A375 (cell line): ENCODE measurements around the gene COQ10B. TPM values are rescaled to one million over a fixed set of nuclear protein-coding genes. Genes with fewer than 3 reads are reported as not detected.

Source experiments
- small RNA-seq: library from RNA; depleted of rRNA; stranded (forward); fragments of <200 nt; gene quantifications from one replicate; pipeline ENCODE3, GENCODE V24; 2014
- total RNA-seq: library from RNA; depleted of rRNA; stranded (reverse); fragments of >200 nt; shearing (Covaris generic); gene quantifications from 2 replicates; pipeline ENCODE4 v1.2.3, GENCODE V29; 2014; rRNA removed

Gene COQ10B
- 14.6 and 17.1 TPM in 2 replicates for total RNA-seq

DNA sequence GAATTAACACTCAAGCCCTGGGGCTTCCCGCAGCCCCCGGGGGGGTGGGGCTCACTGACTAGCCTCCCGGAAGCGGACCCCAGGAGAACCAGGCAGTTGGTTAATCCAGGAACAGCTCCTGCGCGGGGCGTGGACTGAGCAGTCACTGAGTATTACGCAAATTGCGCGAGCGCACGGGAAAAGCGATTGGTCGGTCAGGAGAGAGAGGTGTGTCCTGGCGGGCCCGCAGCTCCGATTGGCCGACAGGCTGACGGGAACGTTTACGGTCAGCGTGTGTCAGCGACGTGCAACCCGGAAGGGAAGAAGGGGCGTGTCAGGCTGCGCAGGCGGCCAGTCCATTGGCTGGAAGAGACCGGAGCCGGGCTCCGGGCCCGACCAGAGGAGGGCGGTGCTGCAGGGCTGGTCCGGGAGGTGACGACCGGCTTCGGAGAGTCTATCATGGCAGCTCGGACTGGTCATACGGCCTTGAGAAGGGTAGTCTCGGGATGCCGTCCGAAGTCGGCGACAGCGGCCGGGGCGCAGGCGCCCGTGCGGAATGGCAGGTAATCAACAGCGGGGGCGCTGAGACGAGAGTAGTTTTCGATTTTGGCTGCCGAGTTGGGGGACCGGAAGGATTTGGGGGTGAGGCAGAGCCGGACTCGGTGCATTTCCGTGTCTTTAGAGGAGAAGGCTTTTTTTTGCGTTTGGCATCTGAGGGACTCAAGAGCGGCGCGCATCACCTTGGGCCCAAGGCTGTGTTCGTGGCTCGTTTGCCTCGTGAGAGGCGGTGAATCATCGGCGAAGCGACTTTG is at the start of gene COQ10B:
Gene COQ10B, plus strand, starts transcription at position 430 of the 791 bp plus-strand sequence. Its CDS starts 9 bp downstream, at position 439.

DNA sequence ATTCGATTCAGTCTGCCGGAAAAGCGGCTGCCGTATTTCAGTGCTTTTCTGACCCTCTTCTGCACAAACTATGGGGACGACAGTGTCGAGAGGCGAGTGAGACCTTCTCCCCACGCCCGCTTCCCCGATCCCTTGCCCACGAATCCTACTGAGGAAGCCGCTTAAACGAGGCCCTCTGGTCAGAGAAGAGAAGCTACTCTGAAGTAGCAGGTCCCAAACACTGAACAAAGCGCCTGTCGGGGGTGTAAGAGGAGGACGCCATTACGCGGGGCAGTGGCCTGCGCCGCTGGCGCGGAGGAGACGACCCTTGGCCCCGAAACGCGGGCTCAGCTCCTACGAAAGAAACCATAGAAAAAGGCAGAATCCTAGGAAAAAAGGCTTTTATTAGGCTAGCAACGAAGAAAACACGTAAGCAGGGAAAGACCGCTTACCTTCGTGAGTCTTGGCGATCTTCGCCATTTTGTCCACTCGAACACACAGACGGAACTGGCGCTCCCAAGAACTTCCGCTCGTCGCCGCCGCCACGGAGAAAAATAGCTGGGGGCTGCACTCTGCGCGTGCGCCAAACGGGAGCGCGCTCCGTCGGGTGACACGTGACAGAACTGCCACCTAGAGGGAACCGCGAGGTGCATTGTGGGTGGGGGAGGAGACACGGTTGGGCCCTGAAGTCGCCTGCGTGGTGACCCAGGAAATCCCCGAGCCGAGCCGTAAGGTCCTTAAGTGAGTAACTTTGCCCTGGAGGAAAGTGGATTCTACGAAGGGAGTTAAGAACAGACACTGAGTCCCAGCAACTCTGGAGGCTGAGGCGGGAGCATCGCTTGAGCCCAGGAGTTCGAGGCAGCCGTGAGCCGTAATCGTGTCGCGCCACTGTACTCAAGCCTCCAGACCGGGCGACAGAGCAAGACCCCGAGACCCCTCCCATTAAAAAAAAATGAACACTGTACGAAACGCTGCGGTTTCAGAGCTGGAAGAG is 18.5 kb upstream of the COQ10B start, which contains the start of gene SF3B1:
Gene SF3B1, minus strand, starts transcription at position 488 of the 973 bp plus-strand sequence. Its CDS starts 29 bp downstream, at position 459.

GRCh38 chr2:197499594-197500502 is 46.5 kb downstream of the COQ10B start, which contains the start of the genes HSPD1 and HSPE1:
Gene HSPD1 (minus strand): TSS chr2:197499840. CDS start chr2:197498848, 992 bp downstream.
Gene HSPE1 (plus strand): TSS chr2:197500379. CDS start chr2:197500437, 58 bp downstream.

DNA sequence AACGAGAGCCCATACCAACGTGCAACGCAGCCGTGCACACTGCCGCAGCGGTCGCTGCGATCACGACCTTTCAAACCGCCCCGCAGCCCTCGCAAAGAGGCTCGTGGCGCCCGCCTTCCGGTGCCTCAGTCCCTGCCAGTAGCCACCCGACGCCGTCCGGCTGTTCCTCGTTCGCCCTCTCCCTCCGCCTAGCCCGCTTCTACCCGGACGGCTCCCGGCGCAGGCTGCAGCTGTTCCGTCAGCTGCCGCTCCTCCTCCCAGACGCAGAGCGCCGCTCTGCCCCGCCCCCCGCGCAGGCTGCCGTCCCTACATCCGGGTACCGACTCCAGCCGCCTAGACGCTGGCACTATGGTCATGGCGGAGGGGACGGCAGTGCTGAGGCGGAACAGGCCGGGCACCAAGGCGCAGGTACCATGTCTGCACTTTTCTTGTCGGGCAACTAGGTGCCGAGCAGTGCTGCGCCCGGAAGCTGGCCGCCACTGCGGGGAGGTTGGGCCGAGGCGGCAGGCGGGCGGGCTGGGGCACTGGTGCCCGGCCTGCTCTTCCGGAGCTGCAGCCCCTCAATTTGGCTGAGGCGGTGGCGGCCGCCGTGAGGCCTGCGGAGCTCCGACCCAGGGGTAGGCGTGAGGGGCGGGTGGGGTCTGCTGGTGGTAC is 62.5 kb downstream of the COQ10B start, which contains the start of gene MOB4:
Gene MOB4, plus strand, starts transcription at position 328 of the 654 bp plus-strand sequence. Its CDS starts 21 bp downstream, at position 349.

Small RNAs within 50 kb of the gene (small RNA-seq; reads per million reads assigned to genes)
- not detected for gene RF00394
- not detected for gene RNU6-1029P

Other genes starting within 250 kb of the COQ10B start
- 5.2 and 18.2 TPM in 2 replicates for gene ANKRD44, start 142.8 kb upstream of the COQ10B start, total RNA-seq
- 117 and 137 TPM in 2 replicates for gene SF3B1, start 18.5 kb upstream of the COQ10B start, total RNA-seq
- gene HSPD1, start 46.3 kb downstream of the COQ10B start, total RNA-seq, result 308 and 401 TPM in 2 replicates
- 188 and 208 TPM in 2 replicates for gene HSPE1, start 46.8 kb downstream of the COQ10B start, total RNA-seq
- 14.8 and 21.1 TPM in 2 replicates for gene MOB4, start 62.5 kb downstream of the COQ10B start, total RNA-seq
- 0.88 and 2.3 TPM in 2 replicates for gene RFTN2, start 222.0 kb downstream of the COQ10B start, total RNA-seq